ENCODE data around the gene TMEM187.

- no peak for TF ChIP-seq POLR2A (IDR thresholded peaks at IDR 0.05)
- TF ChIP-seq CTCF (IDR thresholded peaks at IDR 0.05) = no peak
Measured at GRCh38 chrX:153941336-153942252, 31.0 kb upstream of the TMEM187 start.
